Sigmoid colon (tissue), 7 donors: ENCODE results near the gene CST7. TPM values are rescaled to one million over a fixed set of nuclear protein-coding genes. Genes with fewer than 3 reads are reported as not detected.

Source experiments
- DNase-seq: peaks from one replicate; pipeline ENCODE4 v3.0.0-alpha.2; 2019
- H3K27ac ChIP-seq, 4 donors: fragments of 200-600 bp; sonication (generic); one replicate each; pipeline ENCODE4 v1.5.1; 2016 to 2019; ENCODE audit warnings: mild to moderate bottlenecking in 1 of 4
- H3K27me3 ChIP-seq, 3 donors: fragments of 200-600 bp; sonication (generic); one replicate each; pipeline ENCODE4 v1.5.1; 2019; ENCODE audit warnings: mild to moderate bottlenecking in 1 of 3
- H3K36me3 ChIP-seq, 4 donors: fragments of 200-600 bp; sonication (generic); one replicate each; pipeline ENCODE4 v1.5.1; 2016 to 2019
- H3K4me1 ChIP-seq, 4 donors: fragments of 200-600 bp; sonication (generic); one replicate each; pipeline ENCODE4 v1.5.1; 2017 to 2019
- H3K4me3 ChIP-seq, 4 donors: fragments of 200-600 bp; sonication (generic); one replicate each; pipeline ENCODE4 v1.5.1; 2017 to 2019; ENCODE audit warnings: mild to moderate bottlenecking in 2 of 4, moderate library complexity in 1 of 4
- H3K9me3 ChIP-seq, 4 donors: fragments of 200-600 bp in 3 of 4; sonication (generic) in 3 of 4; one replicate each; pipeline versions ENCODE4 v1.5.1 to v1.6.1; 2013 to 2019
- CTCF ChIP-seq, 4 experiments: fragments of 450-650 bp in 3 of 4; fragments of 200-600 bp in 1 of 4; IDR thresholded peaks; one replicate each; pipeline ENCODE4 v1.5.1; 2016 to 2019; ENCODE audit warnings: antibody characterized with exemption in 4 of 4, mild to moderate bottlenecking in 3 of 4, moderate library complexity in 2 of 4
- EP300 ChIP-seq, 4 donors: sonication (generic); formaldehyde crosslinking; IDR thresholded peaks; one replicate each; pipeline ENCODE4 v1.6.1; 2017; ENCODE audit warnings: antibody characterized with exemption in 4 of 4
- POLR2A ChIP-seq, 2 donors: fragments of 450-650 bp; IDR thresholded peaks; one replicate each; pipeline ENCODE4 v1.6.1; 2016; ENCODE audit warnings: antibody characterized with exemption in 2 of 2, mild to moderate bottlenecking in 2 of 2, moderate library complexity in 2 of 2
- POLR2AphosphoS5 ChIP-seq, 4 donors: sonication (generic); formaldehyde crosslinking; IDR thresholded peaks; one replicate each; pipeline ENCODE4 v1.6.1; 2017; ENCODE audit warnings: antibody characterized with exemption in 4 of 4
- WGBS, 2 donors: extraction: QIAGEN DNeasy Blood & Tissue Kit; methylation state at CpG; one replicate each; pipeline ENCODE4 v1.1.7; 2013; 5-methylcytosine and 5-hydroxymethylcytosine counted together
- intact Hi-C: fragments of 100-400 bp; cut with DNase I; formaldehyde crosslinking; loops from one replicate; pipeline ENCODE4 v1.15.1; 2023
- polyA plus RNA-seq, 3 donors: library from polyadenylated mRNA; stranded (reverse); fragments of 200-250 nt; gene quantifications; one replicate each; pipeline ENCODE4 v1.2.3, GENCODE V29; 2013
- total RNA-seq, 4 donors: library from RNA; depleted of rRNA; stranded (reverse); fragments of >200 nt; gene quantifications; one replicate each; pipeline ENCODE4 v1.1.0, GENCODE V29; 2016
- donor health status: healthy with polysubstance abuse.
- donor health status: Bipolar disorder and iron deficiency.
- donor health status: healthy.

Gene CST7
- total and polyA plus RNA-seq, 7 donors: 0.66 to 10.4 (median 3.7) TPM; not detected in 1

DNA sequence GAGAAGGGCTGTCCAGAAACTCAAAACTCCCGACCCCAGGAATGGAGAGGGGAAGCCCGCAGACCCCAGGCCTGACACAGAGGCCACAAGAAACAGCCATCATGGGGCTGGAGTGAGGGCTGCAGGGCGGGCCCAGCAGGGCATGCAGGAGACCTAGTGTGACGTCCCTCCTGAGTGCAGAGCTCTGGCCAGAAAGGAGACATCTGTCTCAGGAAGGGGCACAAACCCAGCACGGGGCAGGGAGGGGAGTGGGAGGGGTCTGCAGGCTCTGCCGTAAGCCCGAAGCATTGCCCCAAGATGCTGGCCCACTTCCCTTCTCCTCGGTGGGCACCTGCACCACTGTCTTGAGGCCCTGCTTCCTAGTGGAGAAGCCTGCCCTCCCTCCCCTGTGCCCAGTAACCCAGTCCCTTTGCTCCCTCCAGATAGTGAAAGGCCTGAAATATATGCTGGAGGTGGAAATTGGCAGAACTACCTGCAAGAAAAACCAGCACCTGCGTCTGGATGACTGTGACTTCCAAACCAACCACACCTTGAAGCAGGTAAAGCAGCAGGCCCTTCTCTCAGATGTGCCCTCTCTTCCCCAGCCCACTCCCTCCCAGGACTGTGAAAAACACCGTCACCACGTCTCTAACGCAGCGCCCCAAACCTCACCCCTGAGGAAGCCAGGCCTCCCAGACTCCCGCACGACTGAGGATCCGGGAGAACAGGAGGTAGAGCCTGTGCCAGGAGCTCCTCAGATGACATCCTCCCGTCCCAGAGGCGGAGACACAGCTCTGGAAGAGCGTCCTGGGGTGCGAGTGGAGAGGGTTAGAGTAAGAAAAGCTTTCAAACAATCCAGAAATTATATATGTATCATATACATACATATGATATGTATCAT, 9.7 kb downstream of the CST7 start:
- WGBS, 2 donors: 87 to 88% methylated on average over 20 of the region's 20 CpGs
- Histone ChIP-seq H3K9me3 (no peaks in the 10 kb centered on the region), H3K27me3 (no peaks in the 10 kb centered on the region), H3K4me3 (no peak overlapping the region), H3K27ac (no peak overlapping the region), H3K4me1 (no peaks in the 10 kb centered on the region), H3K36me3 (peaks cover 10 to 70% (median 40%) of the 10 kb centered on the region in 4 donors)
- intact Hi-C loops: no loop called here
- DNase-seq: peak; percentile 52
- TF ChIP-seq CTCF (IDR thresholded peaks at IDR 0.05) (no peak), POLR2A (IDR thresholded peaks at IDR 0.05) (no peak), POLR2AphosphoS5 (IDR thresholded peaks at IDR 0.05) (no peak), EP300 (IDR thresholded peaks at IDR 0.05) (no peak)

GRCh38 chr20:24959591-24960301, 10.7 kb downstream of the CST7 start:
- Histone ChIP-seq H3K4me3 (no peak overlapping the region), H3K27ac (no peak overlapping the region), H3K36me3 (peaks cover 17 to 79% (median 47%) of the 10 kb centered on the region in 4 donors), H3K27me3 (no peaks in the 10 kb centered on the region), H3K4me1 (no peaks in the 10 kb centered on the region), H3K9me3 (no peaks in the 10 kb centered on the region)
- no peak for TF ChIP-seq CTCF (IDR thresholded peaks at IDR 0.05)
- no peak for TF ChIP-seq POLR2AphosphoS5 (IDR thresholded peaks at IDR 0.05)
- TF ChIP-seq EP300 (IDR thresholded peaks at IDR 0.05): no peak
- no peak for TF ChIP-seq POLR2A (IDR thresholded peaks at IDR 0.05)
- peak; percentile 59 for DNase-seq
- intact Hi-C loops: no loop called here
- WGBS, 2 donors: 92% methylated on average over 14 of the region's 14 CpGs

GRCh38 chr20:24960302-24960801, 11.3 kb downstream of the CST7 start:
- intact Hi-C loops: no loop called here
- Histone ChIP-seq H3K4me3 (no peak overlapping the region), H3K27me3 (no peaks in the 10 kb centered on the region), H3K27ac (no peak overlapping the region), H3K9me3 (no peaks in the 10 kb centered on the region), H3K36me3 (peaks cover 17 to 83% (median 49%) of the 10 kb centered on the region in 4 donors), H3K4me1 (no peaks in the 10 kb centered on the region)
- WGBS, 2 donors: 94 to 96% methylated on average over 10 of the region's 10 CpGs
- TF ChIP-seq POLR2AphosphoS5 (IDR thresholded peaks at IDR 0.05) (no peak), POLR2A (IDR thresholded peaks at IDR 0.05) (no peak), EP300 (IDR thresholded peaks at IDR 0.05) (no peak), CTCF (IDR thresholded peaks at IDR 0.05) (no peak)
- DNase-seq: peak; percentile 50

GRCh38 chr20:24960861-24961260, 11.8 kb downstream of the CST7 start:
- H3K27me3 ChIP-seq: no peaks in the 10 kb centered on the region
- no peak overlapping the region for H3K4me3 ChIP-seq
- H3K27ac ChIP-seq: no peak overlapping the region
- H3K4me1 ChIP-seq: no peaks in the 10 kb centered on the region
- 67 to 72% methylated on average over 2 of the region's 2 CpGs for WGBS, 2 donors
- intact Hi-C loops: no loop called here
- no peak for DNase-seq
- no peaks in the 10 kb centered on the region for H3K9me3 ChIP-seq
- H3K36me3 ChIP-seq: peaks cover 17 to 85% (median 52%) of the 10 kb centered on the region in 4 donors
- TF ChIP-seq POLR2AphosphoS5 (IDR thresholded peaks at IDR 0.05) (no peak), EP300 (IDR thresholded peaks at IDR 0.05) (no peak), CTCF (IDR thresholded peaks at IDR 0.05) (no peak), POLR2A (IDR thresholded peaks at IDR 0.05) (no peak)
